ENCODE results near the gene FOXD3. TPM values are rescaled to one million over a fixed set of nuclear protein-coding genes. Genes with fewer than 3 reads are reported as not detected.

The FOXD3 gene
- total RNA-seq, 1 donor from 2014 or later: 0.30 TPM

- DNase-seq (ENCODE audit: low spot score): no peak
- intact Hi-C loops (cut with DNase I): loop anchor here (10.0 kb wide), 1 partner anchor 205 kb away; the partner anchor contains the start of genes EFCAB7 and ITGB3BP
Observed at GRCh38 chr1:63319046-63320021, 3.0 kb upstream of the FOXD3 start.

- DNase-seq (ENCODE audit: low spot score): no peak
- intact Hi-C loops (cut with DNase I): loop anchor here (10.0 kb wide), 1 partner anchor 205 kb away; the partner anchor contains the start of genes EFCAB7 and ITGB3BP
Observed at GRCh38 chr1:63320022-63320721, 2.2 kb upstream of the FOXD3 start.

GRCh38 chr1:63321066-63321784, 1.1 kb upstream of the FOXD3 start:
- intact Hi-C loops (cut with DNase I): loop anchor here (10.0 kb wide), 1 partner anchor 204 kb away; the partner anchor contains the start of genes EFCAB7 and ITGB3BP

GRCh38 chr1:63321785-63322113, 618 bp upstream of the FOXD3 start:
- intact Hi-C loops (cut with DNase I): loop anchor here (10.0 kb wide), 1 partner anchor 203 kb away; the partner anchor contains the start of genes EFCAB7 and ITGB3BP
- no peak for DNase-seq (ENCODE audit: low spot score)

More at GRCh38 chr1:63321066-63321784, 1.1 kb upstream of the FOXD3 start:
- DNase-seq (ENCODE audit: low spot score): no peak

GRCh38 chr1:63322944-63323864, 837 bp downstream of the FOXD3 start:
- DNase-seq (ENCODE audit: low spot score): no peak
- intact Hi-C loops (cut with DNase I): loop anchor here (10.0 kb wide), 1 partner anchor 202 kb away; the partner anchor contains the start of genes EFCAB7 and ITGB3BP

GRCh38 chr1:63323865-63324778, 1.8 kb downstream of the FOXD3 start:
- no peak for DNase-seq (ENCODE audit: low spot score)
- intact Hi-C loops (cut with DNase I): loop anchor here (10.0 kb wide), 1 partner anchor 201 kb away; the partner anchor contains the start of genes EFCAB7 and ITGB3BP

GRCh38 chr1:63324779-63325119, 2.4 kb downstream of the FOXD3 start:
- intact Hi-C loops (cut with DNase I): loop anchor here (5.0 to 10.0 kb wide), 2 partner anchors 118 to 200 kb away; partner anchors contain the start of genes EFCAB7 and ITGB3BP
- no peak for DNase-seq (ENCODE audit: low spot score)

- DNase-seq (ENCODE audit: low spot score): no peak
- intact Hi-C loops (cut with DNase I): loop anchor here (5.0 to 10.0 kb wide), 2 partner anchors 117 to 199 kb away; partner anchors contain the start of genes EFCAB7 and ITGB3BP
Observed at GRCh38 chr1:63325279-63325985, 3.1 kb downstream of the FOXD3 start.

- intact Hi-C loops (cut with DNase I): loop anchor here (5.0 to 10.0 kb wide), 2 partner anchors 116 to 199 kb away; partner anchors contain the start of genes EFCAB7 and ITGB3BP
- DNase-seq (ENCODE audit: low spot score): no peak
Observed at GRCh38 chr1:63326106-63326472, 3.7 kb downstream of the FOXD3 start.

- intact Hi-C loops (cut with DNase I): loop anchor here (5.0 to 10.0 kb wide), 2 partner anchors 116 to 198 kb away; partner anchors contain the start of genes EFCAB7 and ITGB3BP
- no peak for DNase-seq (ENCODE audit: low spot score)
Observed at GRCh38 chr1:63326473-63327380, 4.4 kb downstream of the FOXD3 start.

GRCh38 chr1:63327417-63328054, 5.2 kb downstream of the FOXD3 start:
- DNase-seq (ENCODE audit: low spot score): peak; percentile 82
- intact Hi-C loops (cut with DNase I): loop anchor here (5.0 to 10.0 kb wide), 2 partner anchors 115 to 197 kb away; partner anchors contain the start of genes EFCAB7 and ITGB3BP

GRCh38 chr1:63328122-63328521, 5.8 kb downstream of the FOXD3 start:
- intact Hi-C loops (cut with DNase I): loop anchor here (5.0 to 10.0 kb wide), 2 partner anchors 114 to 197 kb away; partner anchors contain the start of genes EFCAB7 and ITGB3BP

GRCh38 chr1:63328781-63329180, 6.4 kb downstream of the FOXD3 start:
- DNase-seq (ENCODE audit: low spot score): no peak
- intact Hi-C loops (cut with DNase I): loop anchor here (5.0 to 10.0 kb wide), 2 partner anchors 114 to 196 kb away; partner anchors contain the start of genes EFCAB7 and ITGB3BP

More at GRCh38 chr1:63328122-63328521, 5.8 kb downstream of the FOXD3 start:
- DNase-seq (ENCODE audit: low spot score): no peak

- no peak for DNase-seq (ENCODE audit: low spot score)
- intact Hi-C loops (cut with DNase I): loop anchor here (5.0 to 10.0 kb wide), 2 partner anchors 113 to 195 kb away; partner anchors contain the start of genes EFCAB7 and ITGB3BP
Observed at GRCh38 chr1:63329621-63330330, 7.4 kb downstream of the FOXD3 start.

All from cardiac septum (tissue), 1 donor.